DMS53 treated with DMSO at 0.1 percent for 48 hours (cell line): ENCODE measurements around the gene ACTRT2.

Source experiments
- DNase-seq: peaks from one replicate; lab custom pipeline; 2025; ENCODE audit not compliant: unreplicated experiment; lab: John Stamatoyannopoulos, UW

Gene ACTRT2

GRCh38 chr1:3052501-3052900, 31.2 kb downstream of the ACTRT2 start:
- no peak for DNase-seq

DNA sequence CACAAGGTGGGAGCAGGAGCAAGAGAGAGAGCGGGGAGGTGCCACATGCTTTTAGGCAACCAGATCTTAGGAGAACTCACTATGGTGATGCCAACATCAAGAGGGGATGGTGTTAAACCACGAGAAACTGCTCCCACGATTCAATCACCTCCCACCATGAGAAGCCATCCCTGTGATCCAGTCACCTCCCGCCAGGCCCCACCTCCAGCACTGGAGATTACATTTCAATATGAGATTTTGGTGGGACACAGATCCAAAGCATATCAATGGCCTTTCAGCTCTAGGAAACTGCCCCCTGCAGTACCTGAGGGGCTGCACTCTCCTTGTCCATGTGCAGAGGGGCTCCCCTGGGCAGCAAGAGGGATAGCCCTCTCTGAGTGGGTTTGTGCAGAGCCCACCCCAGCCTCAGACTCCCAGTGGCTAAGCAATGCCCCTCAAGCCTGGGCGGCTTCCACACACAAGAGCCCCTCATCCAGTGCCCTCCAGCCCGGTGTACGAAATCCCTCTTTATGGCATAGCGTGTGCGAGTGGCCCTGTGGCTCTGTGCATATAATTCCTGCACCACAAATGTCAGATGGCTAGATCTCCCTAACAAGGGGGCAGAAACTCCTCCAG, 32.2 kb downstream of the ACTRT2 start:
- DNase-seq: no peak

- DNase-seq: no peak
Observed at GRCh38 chr1:3053986-3054385, 32.7 kb downstream of the ACTRT2 start.

GRCh38 chr1:3054474-3054873, 33.2 kb downstream of the ACTRT2 start:
- DNase-seq: no peak

DNA sequence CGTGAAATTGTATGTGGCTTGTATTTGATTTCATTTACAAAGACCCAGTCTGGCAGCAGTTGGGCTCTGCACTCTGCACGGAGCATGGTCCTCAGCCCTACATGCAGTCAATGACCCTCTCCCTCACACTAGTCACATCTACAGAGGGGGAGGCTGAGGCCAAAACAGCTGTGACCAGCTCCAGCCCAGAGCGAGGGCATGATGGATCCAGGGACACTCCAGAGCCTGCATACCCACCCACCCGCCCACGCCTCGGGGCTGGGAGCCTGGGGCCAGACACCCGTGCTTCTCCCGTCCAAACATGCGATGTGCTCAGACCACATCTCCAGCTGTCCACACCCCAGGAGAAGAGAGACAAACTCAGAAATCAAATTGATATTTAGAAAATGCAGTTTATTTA, 33.8 kb downstream of the ACTRT2 start:
- DNase-seq: no peak

DNA sequence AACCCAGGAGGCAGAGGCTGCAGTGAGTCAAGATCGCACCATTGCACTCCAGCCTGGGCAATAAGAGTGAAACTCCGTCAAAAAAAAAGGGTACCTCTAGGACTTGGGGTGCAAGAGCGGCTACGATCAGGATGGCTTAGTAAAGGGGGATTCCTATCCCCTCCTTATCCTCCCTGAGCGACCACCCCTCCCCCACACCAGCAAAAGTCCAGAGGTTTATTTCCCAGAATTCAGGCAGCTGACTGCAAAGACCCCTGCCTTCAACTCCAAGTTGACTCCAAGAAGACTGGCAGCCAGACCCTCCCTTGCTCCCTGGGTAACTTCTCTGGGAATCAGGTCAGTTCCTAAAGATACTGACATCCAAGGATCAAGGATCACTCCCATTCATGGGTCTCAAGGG, 35.4 kb downstream of the ACTRT2 start:
- DNase-seq: no peak

DNA sequence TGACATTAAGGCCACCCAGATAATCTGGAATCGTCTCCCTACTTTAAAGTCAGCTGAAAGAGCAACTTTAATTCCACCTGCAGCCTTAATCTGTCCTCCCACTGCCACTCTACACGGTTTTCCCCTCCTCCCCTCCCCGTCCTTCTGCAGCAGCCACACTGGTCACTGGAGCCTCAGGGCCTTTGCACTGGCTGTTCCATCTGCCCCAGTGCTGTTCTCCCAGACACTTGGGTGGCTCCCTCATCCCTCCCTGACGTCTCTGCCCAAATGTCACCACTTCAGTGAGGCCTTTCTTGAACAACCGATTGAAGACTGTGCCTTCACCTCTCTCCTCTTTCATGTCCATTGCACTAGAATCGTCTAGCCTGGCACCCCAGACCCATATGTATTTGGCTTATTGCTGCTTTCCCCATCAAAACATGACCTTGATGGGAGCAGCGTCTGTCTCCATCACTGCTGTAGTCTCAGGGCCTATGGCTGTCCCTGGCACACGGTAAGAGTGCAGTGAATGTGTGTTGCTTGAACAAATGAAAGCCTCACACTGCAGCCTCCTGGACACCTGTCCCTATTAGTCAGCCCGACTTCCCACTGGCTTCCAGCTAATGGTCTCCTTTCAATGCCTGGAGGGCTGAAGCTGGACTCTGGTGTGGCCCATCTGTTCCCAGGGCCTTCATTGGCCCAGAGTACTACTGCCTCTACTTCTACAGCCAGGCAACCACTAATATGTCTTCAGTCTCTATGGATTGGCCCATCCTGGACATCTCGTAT, 37.2 kb downstream of the ACTRT2 start:
- DNase-seq: no peak

GRCh38 chr1:3060127-3060526, 38.9 kb downstream of the ACTRT2 start:
- no peak for DNase-seq

DNA sequence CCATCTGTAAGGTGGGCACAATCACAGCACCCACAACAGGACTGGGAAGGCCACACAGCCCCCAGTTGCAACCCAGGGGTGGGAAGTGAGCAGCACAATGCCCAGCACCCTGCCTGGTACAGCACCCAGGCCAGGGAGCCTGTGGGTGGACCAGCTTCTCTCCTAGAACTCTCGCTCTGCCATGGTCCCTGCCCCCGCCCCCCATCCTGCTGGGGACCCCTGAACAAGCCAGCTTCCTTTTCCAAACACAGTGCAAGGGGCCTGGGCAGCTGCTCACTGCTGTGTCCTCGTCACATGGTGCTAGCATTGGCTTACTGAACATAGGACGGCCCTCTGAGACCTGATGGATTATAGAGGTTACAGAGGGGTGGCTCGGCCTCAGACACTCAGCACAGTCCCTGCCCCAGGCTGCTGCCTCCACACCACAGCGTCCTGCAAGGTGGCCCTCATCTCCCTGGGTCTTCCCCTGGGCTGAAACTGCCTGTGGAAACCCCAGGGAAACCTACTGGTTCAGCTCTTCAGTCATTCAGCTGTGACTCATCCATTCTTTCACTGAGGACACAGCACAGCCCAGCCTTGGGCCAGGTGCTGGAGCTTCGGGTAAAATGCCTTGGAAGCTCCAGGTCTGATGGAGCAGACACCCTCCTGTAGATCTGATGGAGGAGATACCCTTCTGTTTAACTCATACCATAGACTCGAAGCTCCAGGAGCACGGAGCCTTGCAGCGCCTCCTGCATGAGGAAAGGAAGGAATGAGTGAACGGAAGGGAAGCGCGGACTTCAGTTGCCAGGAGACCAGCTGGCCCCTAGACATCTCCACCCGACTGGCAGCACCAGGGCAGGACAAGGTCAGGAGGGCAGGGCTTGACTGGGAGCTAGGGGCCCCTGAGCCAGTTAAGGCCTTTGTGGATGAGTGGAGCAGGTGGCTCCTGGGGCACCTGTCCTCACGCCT, 39.6 kb downstream of the ACTRT2 start:
- DNase-seq: no peak

DNA sequence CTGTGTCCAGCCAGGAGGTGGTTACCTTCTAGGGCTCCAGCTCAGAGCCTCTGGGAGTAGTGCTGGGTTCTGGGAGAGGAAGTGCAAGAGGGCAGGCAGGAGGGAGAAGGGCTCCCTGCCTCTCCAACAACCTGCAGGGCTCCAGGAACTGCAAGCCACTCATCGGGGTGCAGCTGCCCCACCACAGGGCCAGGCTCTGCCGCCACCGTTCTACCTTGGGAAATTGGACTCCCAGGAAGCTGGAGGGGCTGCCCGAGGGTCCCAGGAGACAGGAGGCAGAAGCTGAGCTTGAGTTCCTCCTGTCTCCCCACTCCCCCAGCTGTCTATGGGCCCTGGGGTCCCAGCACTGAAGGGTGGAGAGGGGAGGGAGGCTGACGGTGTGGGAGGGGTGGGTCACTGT, 40.3 kb downstream of the ACTRT2 start:
- no peak for DNase-seq

DNA sequence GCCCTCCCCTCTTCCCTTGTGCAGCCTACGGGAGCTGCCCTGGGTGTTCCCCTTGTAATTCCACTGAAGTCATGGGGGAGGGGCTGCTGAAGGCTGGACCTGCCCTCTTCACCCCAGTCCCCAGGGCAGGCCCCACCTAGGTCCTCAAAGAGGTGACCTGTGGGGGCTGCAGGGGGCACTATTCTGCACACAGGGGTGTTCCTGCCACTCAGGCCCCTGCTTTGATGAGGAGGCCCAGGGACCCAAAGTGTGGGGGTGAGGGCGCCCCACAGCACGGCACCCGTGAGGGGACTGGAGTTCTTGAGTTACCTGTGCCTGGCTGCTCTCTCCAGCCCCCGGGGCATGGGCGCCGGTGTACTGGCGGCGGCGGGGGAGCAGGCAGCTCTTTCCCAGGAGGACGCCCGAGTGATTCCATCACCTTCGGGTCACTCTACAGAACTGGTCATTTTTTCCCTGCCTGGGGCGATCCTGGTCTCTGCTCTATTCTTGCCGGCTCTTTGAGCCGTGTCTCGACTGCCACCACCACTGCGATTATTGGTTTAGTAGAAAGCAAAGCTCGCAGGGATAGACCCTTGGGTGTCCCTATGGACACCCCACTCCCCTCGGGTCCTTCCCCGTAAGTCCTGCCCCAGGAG, 40.8 kb downstream of the ACTRT2 start:
- DNase-seq: no peak

- DNase-seq: no peak
Observed at GRCh38 chr1:3062616-3063378, 41.5 kb downstream of the ACTRT2 start.

DNA sequence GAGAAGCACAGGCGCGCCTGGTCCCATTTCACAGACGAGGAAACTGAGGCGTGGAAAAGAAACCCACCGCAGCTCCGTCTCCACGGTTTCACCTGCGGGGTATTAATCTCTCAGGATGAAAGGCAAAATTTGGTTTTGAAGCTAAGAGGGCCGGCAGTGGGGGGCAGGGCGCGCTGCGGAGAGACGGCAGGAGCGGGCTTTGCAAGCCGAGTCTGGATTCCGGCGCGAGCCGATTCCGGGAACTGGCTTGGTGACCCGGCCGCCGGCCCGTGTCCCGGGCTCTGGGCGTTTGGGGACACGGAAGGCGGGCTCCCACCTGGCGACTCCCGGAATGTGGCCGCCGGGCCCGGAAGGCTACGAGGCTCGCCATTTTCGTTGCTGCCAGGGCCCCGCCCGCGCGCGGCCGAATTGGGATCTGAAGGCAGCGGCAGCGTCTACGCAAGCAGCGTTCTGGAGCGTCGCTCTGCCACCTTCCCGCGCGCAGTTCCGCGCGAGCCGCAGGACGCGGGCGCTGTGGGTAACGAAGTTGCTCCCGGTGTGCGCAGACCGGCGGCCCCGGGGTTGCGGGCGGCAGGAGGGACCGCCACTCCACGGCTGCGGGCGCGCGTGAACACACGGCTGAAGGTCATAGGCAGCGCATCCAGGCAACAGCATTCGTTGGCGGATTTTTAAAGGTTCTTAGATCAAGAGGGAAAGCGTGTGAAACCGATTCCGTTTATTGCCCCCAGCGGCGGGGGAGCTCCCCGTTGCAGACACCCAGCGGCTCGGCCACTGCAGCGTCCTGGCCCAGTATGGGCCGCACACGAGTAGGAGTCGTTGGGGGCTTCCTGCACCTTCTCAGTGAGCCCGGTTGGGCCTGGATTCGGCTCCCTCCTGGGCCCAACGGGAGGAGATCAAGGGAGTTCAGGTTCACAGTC, 42.4 kb downstream of the ACTRT2 start:
- DNase-seq: no peak

- DNase-seq: no peak
Observed at GRCh38 chr1:3064296-3064850, 43.1 kb downstream of the ACTRT2 start.

DNA sequence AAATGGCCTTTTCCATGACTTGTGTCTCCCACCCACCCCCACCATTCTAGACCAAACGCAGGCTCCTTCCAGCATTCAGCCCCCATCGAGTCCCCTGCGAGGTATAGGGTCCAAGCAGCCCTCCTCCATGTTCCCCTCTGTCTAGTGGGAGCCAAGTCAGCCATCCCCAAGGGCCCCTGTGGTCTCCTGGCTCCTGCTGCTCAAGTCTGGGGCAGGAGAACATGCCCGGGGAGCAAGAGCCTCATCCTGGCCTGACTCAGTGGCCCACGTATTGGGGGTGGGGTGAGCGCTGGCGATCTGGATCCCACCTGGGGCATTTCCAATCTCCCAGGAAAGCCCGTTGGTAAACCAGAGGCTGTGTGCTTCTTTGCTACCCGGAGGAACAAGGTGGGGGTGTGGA, 43.6 kb downstream of the ACTRT2 start:
- no peak for DNase-seq

GRCh38 chr1:3065396-3065795, 44.1 kb downstream of the ACTRT2 start:
- no peak for DNase-seq

DNA sequence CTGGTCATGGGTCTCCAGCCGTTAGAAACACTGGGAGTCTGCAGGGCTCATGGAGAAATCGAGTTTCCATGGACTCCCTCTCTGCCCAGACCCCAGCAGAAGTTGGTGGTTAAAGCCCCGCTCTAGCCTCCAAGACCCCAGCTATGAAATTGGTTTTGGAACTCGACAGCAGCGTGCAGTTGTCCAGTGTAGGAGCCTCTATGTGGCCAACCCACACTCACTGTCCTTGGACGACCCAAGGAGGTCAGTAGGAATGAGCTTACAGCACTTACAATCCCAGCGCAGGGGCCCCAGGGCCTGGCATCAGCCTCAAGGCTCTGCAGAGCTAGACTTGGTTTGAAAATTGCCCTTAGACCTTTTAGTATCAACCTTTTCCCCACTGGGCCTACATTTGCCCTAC, 44.5 kb downstream of the ACTRT2 start:
- no peak for DNase-seq

DNA sequence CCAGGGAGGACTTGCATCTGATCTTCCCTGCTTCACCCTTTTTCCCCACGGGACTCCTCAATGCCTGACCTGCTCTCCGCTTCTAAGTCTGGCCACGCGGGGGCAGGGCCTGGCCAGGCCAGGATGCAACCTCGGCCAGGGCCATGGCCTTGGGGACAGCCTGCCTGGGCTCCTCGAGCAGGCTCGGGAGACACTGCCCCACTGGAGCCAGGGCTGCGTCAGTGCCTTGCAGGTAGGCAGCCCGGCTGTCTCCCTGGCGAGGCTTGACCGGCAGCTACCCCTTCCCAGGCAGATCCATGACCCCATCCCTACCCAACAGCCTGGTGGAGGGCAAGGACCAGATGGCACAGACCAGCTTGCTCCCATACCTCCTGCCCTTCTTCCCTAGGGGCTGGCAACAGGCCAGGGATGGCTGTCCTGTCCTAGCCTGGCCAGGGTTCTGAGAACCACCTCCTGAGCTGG, 45.0 kb downstream of the ACTRT2 start:
- no peak for DNase-seq

- DNase-seq: no peak
Observed at GRCh38 chr1:3066826-3067225, 45.6 kb downstream of the ACTRT2 start.
